Neural cell (in vitro differentiated cells): ENCODE data around the gene CHTF18.

Experiments
- CTCF ChIP-seq: fragments of 450-650 bp; IDR thresholded peaks from 2 replicates; pipeline ENCODE4 v1.5.1; 2014; ENCODE audit warnings: antibody characterized with exemption, mild to moderate bottlenecking, moderate library complexity; ENCODE audit not compliant: poor library complexity, severe bottlenecking
- RAD21 ChIP-seq: fragments of 450-650 bp; conservative IDR thresholded peaks from 2 replicates; pipeline ENCODE4 v1.6.1; 2014; ENCODE audit warnings: antibody characterized with exemption, mild to moderate bottlenecking, moderate library complexity

- TF ChIP-seq CTCF (no peak), RAD21 (no peak)
Observed at GRCh38 chr16:782766-783403, 5.5 kb upstream of the CHTF18 start.
